Measurements from ENCODE around the gene BAIAP2L1. TPM values are rescaled to one million over a fixed set of nuclear protein-coding genes. Genes with fewer than 3 reads are reported as not detected.

Gene BAIAP2L1
- total and polyA plus RNA-seq, 2 donors (not counting 3 experiments of a cell fraction or from before 2014, with no cell fraction given): 0.32 to 1.1 TPM

DNA sequence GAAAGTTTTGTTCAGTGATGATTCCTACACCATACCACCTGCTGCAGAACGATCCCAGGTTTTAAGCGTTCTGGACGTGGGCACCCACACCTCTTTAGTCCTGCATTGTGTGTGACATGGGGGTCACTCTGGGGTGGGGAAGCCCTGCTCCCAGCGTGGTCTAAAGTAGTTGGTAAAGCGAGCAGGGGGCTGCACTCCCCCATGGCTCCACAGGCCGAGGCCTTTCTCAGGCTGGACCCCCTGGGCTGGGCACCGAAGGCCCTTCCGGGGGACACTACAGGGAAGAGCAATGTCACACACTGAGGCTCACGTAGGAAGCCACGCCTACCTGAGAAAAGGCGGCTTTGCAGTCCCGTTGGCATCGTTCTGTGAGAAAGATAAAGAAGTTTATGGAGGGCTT is 107.1 kb downstream of the BAIAP2L1 start:
- H2AFZ ChIP-seq (ENCODE audit: low read depth, low read length): no peak overlapping the region
- H3K27me3 ChIP-seq (ENCODE audit: control insufficient read depth in 2 of 2, insufficient read depth in 2 of 2, low read length in 2 of 2): no peaks in the 10 kb centered on the region
- no peak for DNase-seq (ENCODE audit: low read depth, low spot score)
- TF ChIP-seq FOS (IDR thresholded peaks at IDR 0.05; ENCODE audit: borderline replicate concordance, insufficient read depth, low read length) (no peak), POLR2AphosphoS5 (IDR thresholded peaks at IDR 0.05; ENCODE audit: insufficient read depth, low read depth, low read length) (peak; percentile 13)
- CTCF ChIA-PET: interaction anchor here (1.1 to 3.7 kb wide), 4 partner anchors 27 to 547 kb away, joined by 6 to 18 read pairs (median 9); partner anchors contain the start of gene BAIAP2L1
- FAIRE-seq: no peak
- no TSS peak for BruUV-seq (replicated peaks)
- H3K79me2 ChIP-seq (ENCODE audit: control insufficient read depth, insufficient read depth, low read length): peaks cover 36% of the 10 kb centered on the region
- H3K9ac ChIP-seq (replicated peaks; ENCODE audit: extremely low read depth, insufficient read depth, low read length): no peak overlapping the region
- peaks cover 2 to 36% of the 10 kb centered on the region in 2 experiments for H3K36me3 ChIP-seq (ENCODE audit: control insufficient read depth in 2 of 2, extremely low read depth in 1 of 2, insufficient read depth in 2 of 2, low read length in 2 of 2)
- dilution Hi-C loops (cut with MboI; ENCODE audit: extremely low pct_ligation_motif_present, low sequenced_read_pairs): no loop called here
- no peak overlapping the region for H3K27ac ChIP-seq (ENCODE audit: insufficient read depth, low read depth, low read length)
- H3K4me1 ChIP-seq (ENCODE audit: control insufficient read depth, extremely low read depth, insufficient read depth, low read length): no peaks in the 10 kb centered on the region
- peaks cover 2% of the 10 kb centered on the region for H4K20me1 ChIP-seq (replicated peaks; ENCODE audit: control insufficient read depth, extremely low read depth, insufficient read depth, low read length)
- no peak overlapping the region for H3K4me2 ChIP-seq (ENCODE audit: insufficient read depth, low read length)
- H3K9me1 ChIP-seq (replicated peaks; ENCODE audit: control insufficient read depth, extremely low read depth, insufficient read depth, low read length): no peaks in the 10 kb centered on the region
- intact Hi-C loops (cut with micrococcal nuclease): loop anchor here (10.0 kb wide), 1 partner anchor 541 kb away; no protein-coding TSS in a partner anchor
- no peak overlapping the region for H3K4me3 ChIP-seq (replicated peaks in 1 of 3; ENCODE audit: insufficient read depth in 1 of 3, low read depth in 1 of 3, low read length in 3 of 3)
- POLR2A ChIA-PET: no interaction called here
- no peaks in the 10 kb centered on the region for H3K9me3 ChIP-seq (replicated peaks; ENCODE audit: control insufficient read depth, insufficient read depth, low read length)

DNA sequence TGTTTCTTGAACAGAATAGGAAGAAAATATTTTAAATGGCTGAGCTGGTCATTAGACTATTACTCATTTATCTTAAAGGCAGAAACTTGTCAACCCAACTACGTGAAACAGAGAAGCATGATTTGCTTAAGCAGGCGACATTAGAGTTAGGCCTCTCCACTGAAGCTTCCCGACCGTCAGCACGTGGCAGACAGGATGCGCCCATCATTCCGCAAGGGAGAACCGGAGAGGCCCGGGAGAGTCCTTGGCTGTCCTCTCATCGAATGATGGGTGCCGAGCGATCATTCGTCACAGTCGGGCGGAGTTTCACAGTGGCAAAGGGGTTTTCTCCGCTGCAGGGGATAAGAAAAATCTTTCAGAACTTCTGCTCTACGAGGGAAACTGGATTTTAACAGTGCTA is 107.6 kb downstream of the BAIAP2L1 start:
- no peak overlapping the region for H3K4me2 ChIP-seq (ENCODE audit: insufficient read depth, low read length)
- intact Hi-C loops (cut with micrococcal nuclease) (loop anchor here (10.0 kb wide), 1 partner anchor 542 kb away; no protein-coding TSS in a partner anchor), dilution Hi-C loops (cut with MboI; ENCODE audit: extremely low pct_ligation_motif_present, low sequenced_read_pairs) (no loop called here)
- FAIRE-seq (no peak), DNase-seq (ENCODE audit: low read depth, low spot score) (no peak)
- POLR2A ChIA-PET: no interaction called here
- H3K9me1 ChIP-seq (replicated peaks; ENCODE audit: control insufficient read depth, extremely low read depth, insufficient read depth, low read length): no peaks in the 10 kb centered on the region
- CTCF ChIA-PET: interaction anchor here (0.9 to 3.7 kb wide), 3 partner anchors 108 to 548 kb away, joined by 4 to 18 read pairs (median 12); partner anchors contain the start of gene BAIAP2L1
- peaks cover 40% of the 10 kb centered on the region for H3K79me2 ChIP-seq (ENCODE audit: control insufficient read depth, insufficient read depth, low read length)
- H3K4me1 ChIP-seq (ENCODE audit: control insufficient read depth, extremely low read depth, insufficient read depth, low read length): no peaks in the 10 kb centered on the region
- H3K27ac ChIP-seq (ENCODE audit: insufficient read depth, low read depth, low read length): no peak overlapping the region
- H3K4me3 ChIP-seq (replicated peaks in 1 of 3; ENCODE audit: insufficient read depth in 1 of 3, low read depth in 1 of 3, low read length in 3 of 3): no peak overlapping the region
- no peaks in the 10 kb centered on the region for H3K27me3 ChIP-seq (ENCODE audit: control insufficient read depth in 2 of 2, insufficient read depth in 2 of 2, low read length in 2 of 2)
- H4K20me1 ChIP-seq (replicated peaks; ENCODE audit: control insufficient read depth, extremely low read depth, insufficient read depth, low read length): peaks cover 2% of the 10 kb centered on the region
- H3K9me3 ChIP-seq (replicated peaks; ENCODE audit: control insufficient read depth, insufficient read depth, low read length): no peaks in the 10 kb centered on the region
- no TSS peak for BruUV-seq (replicated peaks)
- TF ChIP-seq JUN (IDR thresholded peaks at IDR 0.05; ENCODE audit: borderline replicate concordance, insufficient read depth, insufficient read length, low read depth): no peak
- TF ChIP-seq, protein P1, sequence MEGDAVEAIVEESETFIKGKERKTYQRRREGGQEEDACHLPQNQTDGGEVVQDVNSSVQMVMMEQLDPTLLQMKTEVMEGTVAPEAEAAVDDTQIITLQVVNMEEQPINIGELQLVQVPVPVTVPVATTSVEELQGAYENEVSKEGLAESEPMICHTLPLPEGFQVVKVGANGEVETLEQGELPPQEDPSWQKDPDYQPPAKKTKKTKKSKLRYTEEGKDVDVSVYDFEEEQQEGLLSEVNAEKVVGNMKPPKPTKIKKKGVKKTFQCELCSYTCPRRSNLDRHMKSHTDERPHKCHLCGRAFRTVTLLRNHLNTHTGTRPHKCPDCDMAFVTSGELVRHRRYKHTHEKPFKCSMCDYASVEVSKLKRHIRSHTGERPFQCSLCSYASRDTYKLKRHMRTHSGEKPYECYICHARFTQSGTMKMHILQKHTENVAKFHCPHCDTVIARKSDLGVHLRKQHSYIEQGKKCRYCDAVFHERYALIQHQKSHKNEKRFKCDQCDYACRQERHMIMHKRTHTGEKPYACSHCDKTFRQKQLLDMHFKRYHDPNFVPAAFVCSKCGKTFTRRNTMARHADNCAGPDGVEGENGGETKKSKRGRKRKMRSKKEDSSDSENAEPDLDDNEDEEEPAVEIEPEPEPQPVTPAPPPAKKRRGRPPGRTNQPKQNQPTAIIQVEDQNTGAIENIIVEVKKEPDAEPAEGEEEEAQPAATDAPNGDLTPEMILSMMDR (IDR thresholded peaks at IDR 0.05; ENCODE audit: extremely low read depth in 1 of 2, insufficient read depth in 1 of 2, low read depth in 1 of 2, low read length in 2 of 2): no peak
- no peak for TF ChIP-seq GATA2 (IDR thresholded peaks at IDR 0.05; ENCODE audit: insufficient read depth, insufficient read length, low read depth, low read length)
- TF ChIP-seq, protein P2, sequence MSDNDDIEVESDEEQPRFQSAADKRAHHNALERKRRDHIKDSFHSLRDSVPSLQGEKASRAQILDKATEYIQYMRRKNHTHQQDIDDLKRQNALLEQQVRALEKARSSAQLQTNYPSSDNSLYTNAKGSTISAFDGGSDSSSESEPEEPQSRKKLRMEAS (IDR thresholded peaks at IDR 0.05; ENCODE audit: insufficient read depth, insufficient read length): no peak
- H3K36me3 ChIP-seq (ENCODE audit: control insufficient read depth in 2 of 2, extremely low read depth in 1 of 2, insufficient read depth in 2 of 2, low read length in 2 of 2): peaks cover 2 to 39% of the 10 kb centered on the region in 2 experiments
- no peak overlapping the region for H3K9ac ChIP-seq (replicated peaks; ENCODE audit: extremely low read depth, insufficient read depth, low read length)
- H2AFZ ChIP-seq (ENCODE audit: low read depth, low read length): no peak overlapping the region

All from endothelial cell of umbilical vein (primary cell).